GM23338 (cell line): Measurements from ENCODE around the gene DYNLL2. TPM values are rescaled to one million over a fixed set of nuclear protein-coding genes. Genes with fewer than 3 reads are reported as not detected.

Experiments used
- ATAC-seq: fragments of 200-7000 bp; cut with Tn5 transposase; 3 replicates; pipeline ENCODE4 v1.9.1; 2020
- DNase-seq: peaks from one replicate; pipeline ENCODE4 v3.0.0-alpha.2; 2015; ENCODE audit warnings: low spot score
- H2AFZ ChIP-seq: fragments of 200-600 bp; sonication (generic); 2 replicates; pipeline ENCODE4 v1.8.0; 2016; ENCODE audit warnings: antibody characterized with exemption, mild to moderate bottlenecking, moderate library complexity
- H3F3A ChIP-seq: fragments of 200-600 bp; sonication (generic); replicated peaks from 2 replicates; pipeline ENCODE4 v1.8.0; 2017; ENCODE audit warnings: antibody characterized with exemption, mixed run types, low read depth
- H3K27ac ChIP-seq: fragments of 200-600 bp; sonication (generic); 2 replicates; pipeline ENCODE4 v1.6.1; 2016; ENCODE audit warnings: low read depth
- H3K27me3 ChIP-seq: fragments of 200-600 bp; sonication (generic); 2 replicates; pipeline ENCODE4 v1.8.0; 2016; ENCODE audit warnings: mild to moderate bottlenecking, mixed run types, moderate library complexity; ENCODE audit not compliant: insufficient read depth
- H3K36me3 ChIP-seq: fragments of 200-600 bp; sonication (generic); 2 replicates; pipeline ENCODE4 v1.8.0; 2016; ENCODE audit warnings: mild to moderate bottlenecking; ENCODE audit not compliant: insufficient read depth
- H3K4me1 ChIP-seq: fragments of 200-600 bp; sonication (generic); 2 replicates; pipeline ENCODE4 v1.8.0; 2016; ENCODE audit warnings: mild to moderate bottlenecking, moderate library complexity; ENCODE audit not compliant: insufficient read depth
- H3K4me2 ChIP-seq: fragments of 200-600 bp; sonication (generic); 2 replicates; pipeline ENCODE4 v1.7.1; 2017; ENCODE audit warnings: mixed run types
- H3K4me3 ChIP-seq: fragments of 200-600 bp; sonication (generic); 2 replicates; pipeline ENCODE4 v1.6.1; 2016; ENCODE audit warnings: mixed run types
- H3K79me2 ChIP-seq: fragments of 200-600 bp; sonication (generic); replicated peaks from 2 replicates; pipeline ENCODE4 v1.8.0; 2017; ENCODE audit warnings: mild to moderate bottlenecking; ENCODE audit not compliant: insufficient read depth
- H3K9me2 ChIP-seq: fragments of 200-600 bp; sonication (generic); 2 replicates; pipeline ENCODE4 v1.8.0; 2017; ENCODE audit not compliant: insufficient read depth
- H4K20me1 ChIP-seq: fragments of 200-600 bp; sonication (generic); replicated peaks from 2 replicates; pipeline ENCODE4 v1.8.0; 2017; ENCODE audit warnings: mild to moderate bottlenecking; ENCODE audit not compliant: insufficient read depth
- H3K27ac Mint-ChIP-seq: 2 replicates; pipeline ENCODE4 v1.8.0; 2020; ENCODE audit warnings: inconsistent platforms, mild to moderate bottlenecking, moderate library complexity, mixed read lengths
- H3K27me3 Mint-ChIP-seq: 3 replicates; pipeline ENCODE4 v1.8.0; 2022; ENCODE audit warnings: low read depth, mild to moderate bottlenecking, moderate library complexity, mixed read lengths, inconsistent platforms; ENCODE audit not compliant: insufficient read depth, poor library complexity
- H3K36me3 Mint-ChIP-seq: 3 replicates; pipeline ENCODE4 v1.8.0; 2021; ENCODE audit warnings: low read depth, mild to moderate bottlenecking, inconsistent platforms, moderate library complexity, mixed read lengths
- H3K4me1 Mint-ChIP-seq: 3 replicates; pipeline ENCODE4 v1.8.0; 2020; ENCODE audit warnings: mild to moderate bottlenecking, inconsistent platforms, mixed read lengths
- H3K4me3 Mint-ChIP-seq: 3 replicates; pipeline ENCODE4 v1.8.0; 2021; ENCODE audit warnings: moderate library complexity, mild to moderate bottlenecking, inconsistent platforms, mixed read lengths
- H3K9me3 Mint-ChIP-seq: 3 replicates; pipeline ENCODE4 v1.8.0; 2020; ENCODE audit warnings: moderate library complexity, mild to moderate bottlenecking, inconsistent platforms, mixed read lengths
- CREB1 ChIP-seq: fragments of 250-450 bp; sonication (Bioruptor Pico); IDR thresholded peaks from 2 replicates; pipeline ENCODE4 v1.5.0; 2020; ENCODE audit warnings: low read depth, mild to moderate bottlenecking, moderate library complexity
- ETS1 ChIP-seq: IDR thresholded peaks from 2 replicates; pipeline ENCODE4 v1.6.1; 2016; ENCODE audit warnings: antibody characterized with exemption
- EZH2 ChIP-seq: fragments of 200-600 bp; sonication (generic); IDR thresholded peaks from one replicate; pipeline ENCODE4 v1.8.0; 2017; ENCODE audit warnings: antibody characterized with exemption, mild to moderate bottlenecking, low read depth; ENCODE audit not compliant: unreplicated experiment
- EZH2phosphoT487 ChIP-seq: fragments of 200-600 bp; sonication (generic); IDR thresholded peaks from one replicate; pipeline ENCODE4 v1.8.1; 2018; ENCODE audit warnings: antibody characterized with exemption; ENCODE audit not compliant: unreplicated experiment
- JUNB ChIP-seq: IDR thresholded peaks from one replicate; pipeline ENCODE4 v1.6.1; 2016; ENCODE audit warnings: antibody characterized with exemption; ENCODE audit not compliant: unreplicated experiment
- POLR2AphosphoS5 ChIP-seq: IDR thresholded peaks from 2 replicates; pipeline ENCODE4 v1.6.1; 2016; ENCODE audit warnings: antibody characterized with exemption, low read depth
- STAT1 ChIP-seq: IDR thresholded peaks from one replicate; pipeline ENCODE4 v1.6.1; 2016; ENCODE audit warnings: antibody characterized with exemption; ENCODE audit not compliant: unreplicated experiment
- ZNF114 ChIP-seq: fragments of 250-450 bp; sonication (Bioruptor Pico); IDR thresholded peaks from 2 replicates; pipeline ENCODE4 v1.5.0; 2020; ENCODE audit warnings: mild to moderate bottlenecking, moderate library complexity
- ZNF331 ChIP-seq: fragments of 250-450 bp; sonication (Bioruptor Pico); IDR thresholded peaks from 2 replicates; pipeline ENCODE4 v1.5.0; 2020; ENCODE audit warnings: low read depth, mild to moderate bottlenecking, moderate library complexity
- polyA plus RNA-seq: library from polyadenylated mRNA; unstranded; fragments of >200 nt; fragmentation: Nextera tagmentation; extraction: Ambion mirVana; gene quantifications from 2 replicates; pipeline ENCODE4 v1.2.1, GENCODE V29; 2016
- total RNA-seq: library from RNA; depleted of rRNA; stranded (reverse); fragments of >200 nt; shearing (Covaris generic); gene quantifications from 2 replicates; pipeline ENCODE4 v1.2.3, GENCODE V29; 2014
- TF ChIP-seq, protein P1 (sequence below), 2 experiments: fragments of 200-600 bp in 1 of 2; sonication (generic) in 1 of 2; conservative IDR thresholded peaks; 2 replicates each; pipeline versions ENCODE4 v1.5.1 to v1.6.1; 2016 to 2017; ENCODE audit warnings: antibody characterized with exemption in 2 of 2, low read depth in 2 of 2, mild to moderate bottlenecking in 2 of 2, moderate library complexity in 1 of 2
- TF ChIP-seq, protein P2 (sequence below): IDR thresholded peaks from one replicate; pipeline ENCODE4 v1.6.1; 2018; ENCODE audit warnings: antibody characterized with exemption; ENCODE audit not compliant: unreplicated experiment

DYNLL2 gene
- total and polyA plus RNA-seq, 2 experiments from 2014 or later: 5.1 to 30.0 TPM

- no peak for TF ChIP-seq JUNB
- no peak for TF ChIP-seq POLR2AphosphoS5
- no peak for TF ChIP-seq CREB1
- no peak for TF ChIP-seq EZH2
- TF ChIP-seq, protein P1, sequence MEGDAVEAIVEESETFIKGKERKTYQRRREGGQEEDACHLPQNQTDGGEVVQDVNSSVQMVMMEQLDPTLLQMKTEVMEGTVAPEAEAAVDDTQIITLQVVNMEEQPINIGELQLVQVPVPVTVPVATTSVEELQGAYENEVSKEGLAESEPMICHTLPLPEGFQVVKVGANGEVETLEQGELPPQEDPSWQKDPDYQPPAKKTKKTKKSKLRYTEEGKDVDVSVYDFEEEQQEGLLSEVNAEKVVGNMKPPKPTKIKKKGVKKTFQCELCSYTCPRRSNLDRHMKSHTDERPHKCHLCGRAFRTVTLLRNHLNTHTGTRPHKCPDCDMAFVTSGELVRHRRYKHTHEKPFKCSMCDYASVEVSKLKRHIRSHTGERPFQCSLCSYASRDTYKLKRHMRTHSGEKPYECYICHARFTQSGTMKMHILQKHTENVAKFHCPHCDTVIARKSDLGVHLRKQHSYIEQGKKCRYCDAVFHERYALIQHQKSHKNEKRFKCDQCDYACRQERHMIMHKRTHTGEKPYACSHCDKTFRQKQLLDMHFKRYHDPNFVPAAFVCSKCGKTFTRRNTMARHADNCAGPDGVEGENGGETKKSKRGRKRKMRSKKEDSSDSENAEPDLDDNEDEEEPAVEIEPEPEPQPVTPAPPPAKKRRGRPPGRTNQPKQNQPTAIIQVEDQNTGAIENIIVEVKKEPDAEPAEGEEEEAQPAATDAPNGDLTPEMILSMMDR (conservative IDR thresholded peaks at IDR 0.05; ENCODE audit: low read depth in 2 of 2): no peak
- no peak for TF ChIP-seq ETS1
- no peak for TF ChIP-seq STAT1
- TF ChIP-seq EZH2phosphoT487: no peak
- TF ChIP-seq, protein P2, sequence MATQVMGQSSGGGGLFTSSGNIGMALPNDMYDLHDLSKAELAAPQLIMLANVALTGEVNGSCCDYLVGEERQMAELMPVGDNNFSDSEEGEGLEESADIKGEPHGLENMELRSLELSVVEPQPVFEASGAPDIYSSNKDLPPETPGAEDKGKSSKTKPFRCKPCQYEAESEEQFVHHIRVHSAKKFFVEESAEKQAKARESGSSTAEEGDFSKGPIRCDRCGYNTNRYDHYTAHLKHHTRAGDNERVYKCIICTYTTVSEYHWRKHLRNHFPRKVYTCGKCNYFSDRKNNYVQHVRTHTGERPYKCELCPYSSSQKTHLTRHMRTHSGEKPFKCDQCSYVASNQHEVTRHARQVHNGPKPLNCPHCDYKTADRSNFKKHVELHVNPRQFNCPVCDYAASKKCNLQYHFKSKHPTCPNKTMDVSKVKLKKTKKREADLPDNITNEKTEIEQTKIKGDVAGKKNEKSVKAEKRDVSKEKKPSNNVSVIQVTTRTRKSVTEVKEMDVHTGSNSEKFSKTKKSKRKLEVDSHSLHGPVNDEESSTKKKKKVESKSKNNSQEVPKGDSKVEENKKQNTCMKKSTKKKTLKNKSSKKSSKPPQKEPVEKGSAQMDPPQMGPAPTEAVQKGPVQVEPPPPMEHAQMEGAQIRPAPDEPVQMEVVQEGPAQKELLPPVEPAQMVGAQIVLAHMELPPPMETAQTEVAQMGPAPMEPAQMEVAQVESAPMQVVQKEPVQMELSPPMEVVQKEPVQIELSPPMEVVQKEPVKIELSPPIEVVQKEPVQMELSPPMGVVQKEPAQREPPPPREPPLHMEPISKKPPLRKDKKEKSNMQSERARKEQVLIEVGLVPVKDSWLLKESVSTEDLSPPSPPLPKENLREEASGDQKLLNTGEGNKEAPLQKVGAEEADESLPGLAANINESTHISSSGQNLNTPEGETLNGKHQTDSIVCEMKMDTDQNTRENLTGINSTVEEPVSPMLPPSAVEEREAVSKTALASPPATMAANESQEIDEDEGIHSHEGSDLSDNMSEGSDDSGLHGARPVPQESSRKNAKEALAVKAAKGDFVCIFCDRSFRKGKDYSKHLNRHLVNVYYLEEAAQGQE: no peak
- TF ChIP-seq ZNF331 (CRISPR knock-in tag): no peak
Observed at GRCh38 chr17:58040386-58040785, 42.8 kb upstream of the DYNLL2 start (continued).

- no peaks in the 10 kb centered on the region for H3K79me2 ChIP-seq
- no peak overlapping the region for H3K4me3 Mint-ChIP-seq
- H4K20me1 ChIP-seq: no peaks in the 10 kb centered on the region
- no peak overlapping the region for H3K4me3 ChIP-seq
- peaks cover 3% of the 10 kb centered on the region; the same call in 1 of the 3 replicates for H3K9me3 Mint-ChIP-seq
- DNase-seq (no peak), ATAC-seq (no peak)
- H3K27me3 Mint-ChIP-seq: peaks cover 2% of the 10 kb centered on the region
- no peak overlapping the region for H3K27ac ChIP-seq
- H3K4me1 Mint-ChIP-seq: peaks cover 2% of the 10 kb centered on the region; the same call in 1 of the 3 replicates
- no peaks in the 10 kb centered on the region for H3K36me3 Mint-ChIP-seq
- no peaks in the 10 kb centered on the region for H3F3A ChIP-seq
- H2AFZ ChIP-seq: no peak overlapping the region
- no peaks in the 10 kb centered on the region for H3K9me2 ChIP-seq
- TF ChIP-seq CREB1 (no peak), ZNF114 (no peak), ZNF331 (CRISPR knock-in tag) (no peak), JUNB (no peak)
- TF ChIP-seq, protein P2: no peak
- no peaks in the 10 kb centered on the region for H3K36me3 ChIP-seq
- no peaks in the 10 kb centered on the region for H3K4me1 ChIP-seq
- H3K27ac Mint-ChIP-seq: no peak overlapping the region; the same call in 1 of the 2 replicates
- no peaks in the 10 kb centered on the region for H3K27me3 ChIP-seq
- H3K4me2 ChIP-seq: no peak overlapping the region
Observed at GRCh38 chr17:58041161-58041560, 42.1 kb upstream of the DYNLL2 start.
